SK-N-SH treated with all-trans-retinoic acid at 6 μM for 48 hours (cell line): Measurements from ENCODE around the gene YTHDC1.
"Not testable (repeated sequence)": the region's sequence is repeated elsewhere in the genome, so short reads cannot be mapped to it uniquely, and the experiment has no call there.

Experiments
- ATAC-seq: fragments of 200-7000 bp; cut with Tn5 transposase; 3 replicates; pipeline ENCODE4 v1.9.1; 2020; ENCODE audit warnings: mild to moderate bottlenecking, moderate library complexity
- ARNTL ChIP-seq: fragments of 450-650 bp; formaldehyde crosslinking; IDR thresholded peaks from 2 replicates; pipeline ENCODE4 v1.5.0; 2020; ENCODE audit warnings: low read depth, mild to moderate bottlenecking, moderate library complexity, borderline replicate concordance
- BACH2 ChIP-seq: fragments of 250-450 bp; sonication (Bioruptor Pico); IDR thresholded peaks from 2 replicates; pipeline ENCODE4 v1.9.0; 2021; ENCODE audit warnings: mild to moderate bottlenecking, borderline replicate concordance
- CREB5 ChIP-seq: fragments of 250-450 bp; sonication (Bioruptor Pico); IDR thresholded peaks from 2 replicates; pipeline ENCODE4 v1.5.1; 2020; ENCODE audit warnings: low read depth, mild to moderate bottlenecking, moderate library complexity
- GLIS3 ChIP-seq: fragments of 250-450 bp; sonication (Bioruptor Pico); IDR thresholded peaks from 2 replicates; pipeline ENCODE4 v1.5.0; 2020; ENCODE audit warnings: mild to moderate bottlenecking, moderate library complexity
- OSR1 ChIP-seq: fragments of 250-450 bp; sonication (Bioruptor Pico); IDR thresholded peaks from 2 replicates; pipeline ENCODE4 v1.8.0; 2022; ENCODE audit warnings: moderate library complexity, mild to moderate bottlenecking, inconsistent platforms
- PATZ1 ChIP-seq: fragments of 250-450 bp; sonication (Bioruptor Pico); IDR thresholded peaks from 2 replicates; pipeline ENCODE4 v1.8.0; 2020; ENCODE audit warnings: mild to moderate bottlenecking, moderate library complexity, borderline replicate concordance
- POU6F1 ChIP-seq: fragments of 250-450 bp; sonication (Bioruptor Pico); IDR thresholded peaks from 2 replicates; pipeline ENCODE4 v1.8.0; 2021; ENCODE audit warnings: low read depth, mild to moderate bottlenecking, moderate library complexity, borderline replicate concordance
- PPARA ChIP-seq: fragments of 250-450 bp; sonication (Bioruptor Pico); IDR thresholded peaks from 2 replicates; pipeline ENCODE4 v1.5.0; 2020; ENCODE audit warnings: mild to moderate bottlenecking, borderline replicate concordance
- RARB ChIP-seq: fragments of 250-450 bp; sonication (Bioruptor Pico); IDR thresholded peaks from 2 replicates; pipeline ENCODE4 v1.8.0; 2021; ENCODE audit warnings: mild to moderate bottlenecking, moderate library complexity
- SNAI2 ChIP-seq: fragments of 250-450 bp; sonication (Bioruptor Pico); IDR thresholded peaks from 2 replicates; pipeline ENCODE4 v1.5.0; 2020; ENCODE audit warnings: mild to moderate bottlenecking, moderate library complexity
- TCF4 ChIP-seq: fragments of 250-450 bp; sonication (Bioruptor Pico); IDR thresholded peaks from 2 replicates; pipeline ENCODE4 v1.8.0; 2021; ENCODE audit warnings: mild to moderate bottlenecking, moderate library complexity, borderline replicate concordance
- TOX ChIP-seq: fragments of 250-450 bp; sonication (Bioruptor Pico); IDR thresholded peaks from 2 replicates; pipeline ENCODE4 v1.8.0; 2021; ENCODE audit warnings: mild to moderate bottlenecking, moderate library complexity, borderline replicate concordance
- ZFP3 ChIP-seq: fragments of 250-450 bp; sonication (Bioruptor Pico); IDR thresholded peaks from 2 replicates; pipeline ENCODE4 v1.5.0; 2020; ENCODE audit warnings: mild to moderate bottlenecking, moderate library complexity
- ZFP30 ChIP-seq: fragments of 450-650 bp; formaldehyde crosslinking; IDR thresholded peaks from 2 replicates; pipeline ENCODE4 v1.5.0; 2022; ENCODE audit warnings: mild to moderate bottlenecking, moderate library complexity
- ZNF565 ChIP-seq: fragments of 450-650 bp; formaldehyde crosslinking; conservative IDR thresholded peaks from 2 replicates; pipeline ENCODE4 v1.5.0; 2020; ENCODE audit warnings: low read depth, mild to moderate bottlenecking, moderate library complexity
- ZNF70 ChIP-seq: fragments of 450-650 bp; formaldehyde crosslinking; IDR thresholded peaks from 2 replicates; pipeline ENCODE4 v1.5.0; 2020; ENCODE audit warnings: mild to moderate bottlenecking, moderate library complexity
- ZNF8 ChIP-seq: fragments of 450-650 bp; formaldehyde crosslinking; IDR thresholded peaks from 2 replicates; pipeline ENCODE4 v1.5.0; 2020; ENCODE audit warnings: mild to moderate bottlenecking, moderate library complexity
- TF ChIP-seq, protein P1 (sequence below): fragments of 250-450 bp; sonication (Bioruptor Pico); IDR thresholded peaks from 2 replicates; pipeline ENCODE4 v1.5.0; 2020; ENCODE audit warnings: mild to moderate bottlenecking, moderate library complexity
- TF ChIP-seq, protein P2 (sequence below): fragments of 250-450 bp; sonication (Bioruptor Pico); IDR thresholded peaks from 2 replicates; pipeline ENCODE4 v1.5.1; 2021; ENCODE audit warnings: mild to moderate bottlenecking, moderate library complexity

Gene YTHDC1

GRCh38 chr4:68390205-68390935, 40.5 kb upstream of the YTHDC1 start (continued):
- TF ChIP-seq, protein P1, sequence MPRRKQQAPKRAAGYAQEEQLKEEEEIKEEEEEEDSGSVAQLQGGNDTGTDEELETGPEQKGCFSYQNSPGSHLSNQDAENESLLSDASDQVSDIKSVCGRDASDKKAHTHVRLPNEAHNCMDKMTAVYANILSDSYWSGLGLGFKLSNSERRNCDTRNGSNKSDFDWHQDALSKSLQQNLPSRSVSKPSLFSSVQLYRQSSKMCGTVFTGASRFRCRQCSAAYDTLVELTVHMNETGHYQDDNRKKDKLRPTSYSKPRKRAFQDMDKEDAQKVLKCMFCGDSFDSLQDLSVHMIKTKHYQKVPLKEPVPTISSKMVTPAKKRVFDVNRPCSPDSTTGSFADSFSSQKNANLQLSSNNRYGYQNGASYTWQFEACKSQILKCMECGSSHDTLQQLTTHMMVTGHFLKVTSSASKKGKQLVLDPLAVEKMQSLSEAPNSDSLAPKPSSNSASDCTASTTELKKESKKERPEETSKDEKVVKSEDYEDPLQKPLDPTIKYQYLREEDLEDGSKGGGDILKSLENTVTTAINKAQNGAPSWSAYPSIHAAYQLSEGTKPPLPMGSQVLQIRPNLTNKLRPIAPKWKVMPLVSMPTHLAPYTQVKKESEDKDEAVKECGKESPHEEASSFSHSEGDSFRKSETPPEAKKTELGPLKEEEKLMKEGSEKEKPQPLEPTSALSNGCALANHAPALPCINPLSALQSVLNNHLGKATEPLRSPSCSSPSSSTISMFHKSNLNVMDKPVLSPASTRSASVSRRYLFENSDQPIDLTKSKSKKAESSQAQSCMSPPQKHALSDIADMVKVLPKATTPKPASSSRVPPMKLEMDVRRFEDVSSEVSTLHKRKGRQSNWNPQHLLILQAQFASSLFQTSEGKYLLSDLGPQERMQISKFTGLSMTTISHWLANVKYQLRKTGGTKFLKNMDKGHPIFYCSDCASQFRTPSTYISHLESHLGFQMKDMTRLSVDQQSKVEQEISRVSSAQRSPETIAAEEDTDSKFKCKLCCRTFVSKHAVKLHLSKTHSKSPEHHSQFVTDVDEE (CRISPR knock-in tag), result no peak
- no peak for TF ChIP-seq PATZ1 (CRISPR knock-in tag)

- ATAC-seq, result not testable (repeated sequence)
These were observed 39.6 kb upstream of the YTHDC1 start for GRCh38 chr4:68389386-68389913.

DNA sequence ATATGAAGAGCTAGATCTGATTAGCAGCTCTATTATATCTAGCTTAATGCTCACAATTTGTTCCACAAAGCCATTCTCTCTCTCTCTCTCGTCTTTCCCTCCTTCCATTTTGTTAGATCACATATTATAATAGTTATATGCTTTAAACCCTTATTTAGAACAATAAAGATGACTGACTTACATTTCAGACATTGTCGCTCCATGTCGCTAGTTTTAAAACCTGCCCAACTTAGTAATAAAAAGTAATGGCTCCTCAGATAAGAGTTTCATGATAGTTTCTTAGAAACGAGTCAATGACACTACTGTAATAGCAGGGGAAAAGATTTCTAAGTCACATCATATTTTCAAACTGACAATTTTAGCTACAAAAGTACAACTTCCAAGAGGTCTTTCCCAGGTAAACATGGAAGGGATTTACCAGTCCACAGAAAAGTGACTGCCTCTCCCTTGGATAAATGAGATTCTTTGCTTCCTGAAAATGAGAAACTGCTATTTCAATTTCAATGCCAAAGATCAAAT, 38.5 kb upstream of the YTHDC1 start:
- TF ChIP-seq TOX (CRISPR knock-in tag), result no peak
- TF ChIP-seq GLIS3 (CRISPR knock-in tag), result no peak
- TF ChIP-seq TCF4 (CRISPR knock-in tag), result no peak
- TF ChIP-seq ZFP30 (CRISPR knock-in tag), result no peak
- no peak for TF ChIP-seq ZNF8 (CRISPR knock-in tag)
- no peak for TF ChIP-seq CREB5 (CRISPR knock-in tag)
- no peak for TF ChIP-seq RARB (CRISPR knock-in tag)
- no peak for TF ChIP-seq ZNF70 (CRISPR knock-in tag)
- no peak for TF ChIP-seq OSR1 (CRISPR knock-in tag)
- TF ChIP-seq ZNF565 (CRISPR knock-in tag), result no peak
- TF ChIP-seq, protein P1 (CRISPR knock-in tag), result no peak
- no peak for TF ChIP-seq POU6F1 (CRISPR knock-in tag)
- TF ChIP-seq ZFP3 (CRISPR knock-in tag), result no peak
- no peak for TF ChIP-seq SNAI2 (CRISPR knock-in tag)
- TF ChIP-seq, protein P2, sequence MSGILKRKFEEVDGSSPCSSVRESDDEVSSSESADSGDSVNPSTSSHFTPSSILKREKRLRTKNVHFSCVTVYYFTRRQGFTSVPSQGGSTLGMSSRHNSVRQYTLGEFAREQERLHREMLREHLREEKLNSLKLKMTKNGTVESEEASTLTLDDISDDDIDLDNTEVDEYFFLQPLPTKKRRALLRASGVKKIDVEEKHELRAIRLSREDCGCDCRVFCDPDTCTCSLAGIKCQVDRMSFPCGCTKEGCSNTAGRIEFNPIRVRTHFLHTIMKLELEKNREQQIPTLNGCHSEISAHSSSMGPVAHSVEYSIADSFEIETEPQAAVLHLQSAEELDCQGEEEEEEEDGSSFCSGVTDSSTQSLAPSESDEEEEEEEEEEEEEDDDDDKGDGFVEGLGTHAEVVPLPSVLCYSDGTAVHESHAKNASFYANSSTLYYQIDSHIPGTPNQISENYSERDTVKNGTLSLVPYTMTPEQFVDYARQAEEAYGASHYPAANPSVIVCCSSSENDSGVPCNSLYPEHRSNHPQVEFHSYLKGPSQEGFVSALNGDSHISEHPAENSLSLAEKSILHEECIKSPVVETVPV, result no peak
- no peak for TF ChIP-seq PATZ1 (CRISPR knock-in tag)
- TF ChIP-seq ARNTL (CRISPR knock-in tag), result no peak
- no peak for TF ChIP-seq BACH2 (CRISPR knock-in tag)
- TF ChIP-seq PPARA (CRISPR knock-in tag), result no peak
- no peak for ATAC-seq
